SU-DHL-6 (cell line): Measurements from ENCODE around the gene RFLNA.

Experiments
- H2AFZ ChIP-seq: fragments of 200-600 bp; sonication (generic); 2 replicates; pipeline ENCODE4 v1.6.1; 2014; ENCODE audit warnings: low read depth, mild to moderate bottlenecking, moderate library complexity, mixed read lengths, antibody characterized with exemption, low read length; ENCODE audit not compliant: severe bottlenecking
- H3F3A ChIP-seq: fragments of 200-600 bp; shearing (Covaris generic); 2 replicates; pipeline ENCODE4 v1.6.0; 2016; ENCODE audit warnings: antibody characterized with exemption, mild to moderate bottlenecking; ENCODE audit not compliant: insufficient read depth
- H3K27ac ChIP-seq: fragments of 200-600 bp; sonication (generic); 2 replicates; pipeline ENCODE4 v1.5.1; 2016; ENCODE audit warnings: low read depth, mild to moderate bottlenecking, low read length, moderate library complexity, mixed read lengths
- H3K27me3 ChIP-seq: fragments of 200-600 bp; sonication (generic), shearing (Covaris generic); 2 replicates; pipeline ENCODE4 v1.6.0; 2014; ENCODE audit warnings: mild to moderate bottlenecking, low read length
- H3K36me3 ChIP-seq: fragments of 200-600 bp; sonication (generic); 2 replicates; pipeline ENCODE4 v1.6.1; 2014; ENCODE audit warnings: mild to moderate bottlenecking, low read length, mixed read lengths
- H3K4me2 ChIP-seq: fragments of 300-600, 200-600 bp; shearing (Covaris generic), sonication (generic); 2 replicates; pipeline ENCODE4 v1.6.0; 2014; ENCODE audit warnings: low read length, low read depth, mild to moderate bottlenecking; ENCODE audit not compliant: poor library complexity, severe bottlenecking
- H3K4me3 ChIP-seq: fragments of 200-600 bp; sonication (generic); 2 replicates; pipeline ENCODE4 v1.5.1; 2014; ENCODE audit warnings: antibody characterized with exemption, low read length, mild to moderate bottlenecking, mixed read lengths; ENCODE audit not compliant: insufficient read depth, poor library complexity, severe bottlenecking
- H3K79me2 ChIP-seq: fragments of 200-600 bp; sonication (generic); 2 replicates; pipeline ENCODE4 v1.6.1; 2014; ENCODE audit warnings: mild to moderate bottlenecking, low read length, moderate library complexity; ENCODE audit not compliant: insufficient read depth
- H3K9ac ChIP-seq: fragments of 200-600 bp; sonication (generic); 2 replicates; pipeline ENCODE4 v1.7.0; 2014; ENCODE audit warnings: mild to moderate bottlenecking, low read length
- H3K9me2 ChIP-seq: fragments of 200-600 bp; sonication (generic); replicated peaks from 2 replicates; pipeline ENCODE4 v1.6.1; 2014; ENCODE audit warnings: low read length; ENCODE audit not compliant: insufficient read depth
- H3K9me3 ChIP-seq: fragments of 200-600 bp; sonication (generic); 2 replicates; pipeline ENCODE4 v1.6.1; 2014; ENCODE audit warnings: low read length, mixed read lengths; ENCODE audit not compliant: insufficient read depth
- H4K20me1 ChIP-seq: fragments of 200-600 bp; sonication (generic); 2 replicates; pipeline ENCODE4 v1.6.1; 2014; ENCODE audit warnings: low read depth, mild to moderate bottlenecking, antibody characterized with exemption, low read length, moderate library complexity, mixed read lengths
- EZH2phosphoT487 ChIP-seq: fragments of 200-600 bp; sonication (generic), shearing (Covaris generic); conservative IDR thresholded peaks from 2 replicates; pipeline ENCODE4 v1.6.1; 2018; ENCODE audit warnings: mild to moderate bottlenecking, antibody characterized with exemption, low read length, moderate library complexity, mixed read lengths
- TF ChIP-seq, protein P1 (sequence below): fragments of 200-600 bp; sonication (generic); IDR thresholded peaks from one replicate; pipeline ENCODE4 v1.5.1; 2017; ENCODE audit warnings: antibody characterized with exemption, mild to moderate bottlenecking, low read length, moderate library complexity; ENCODE audit not compliant: insufficient read depth, poor library complexity, severe bottlenecking

The RFLNA gene

DNA sequence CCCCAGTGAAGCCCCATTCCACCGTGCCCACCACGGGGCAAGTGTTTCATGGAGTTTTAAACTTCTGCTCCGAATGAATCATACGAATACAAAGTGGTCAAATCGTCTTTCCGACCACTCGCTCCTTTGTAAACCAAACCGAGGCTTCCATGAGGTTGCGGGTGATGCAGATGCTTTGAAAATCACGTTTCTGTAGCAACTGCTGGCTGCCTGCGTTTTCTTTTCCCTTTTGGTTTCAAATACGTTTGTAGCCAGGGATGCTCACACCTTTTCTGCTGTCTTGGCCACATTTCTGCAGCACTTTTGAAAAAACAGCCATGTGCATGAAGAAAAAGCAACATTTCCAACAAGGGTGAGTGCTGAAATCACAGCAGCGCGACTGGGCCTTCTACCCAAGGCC is 33.7 kb downstream of the RFLNA start:
- H3K27me3 ChIP-seq: no peaks in the 10 kb centered on the region
- H3K79me2 ChIP-seq: no peaks in the 10 kb centered on the region
- no peak overlapping the region for H3K4me2 ChIP-seq
- H4K20me1 ChIP-seq: no peaks in the 10 kb centered on the region
- no peak overlapping the region for H2AFZ ChIP-seq
- H3K9ac ChIP-seq: no peak overlapping the region
- H3K4me3 ChIP-seq: no peak overlapping the region
- no peak overlapping the region for H3K27ac ChIP-seq
- peaks cover 8% of the 10 kb centered on the region for H3K36me3 ChIP-seq
- peaks cover 8% of the 10 kb centered on the region for H3K9me3 ChIP-seq
- TF ChIP-seq, protein P1, sequence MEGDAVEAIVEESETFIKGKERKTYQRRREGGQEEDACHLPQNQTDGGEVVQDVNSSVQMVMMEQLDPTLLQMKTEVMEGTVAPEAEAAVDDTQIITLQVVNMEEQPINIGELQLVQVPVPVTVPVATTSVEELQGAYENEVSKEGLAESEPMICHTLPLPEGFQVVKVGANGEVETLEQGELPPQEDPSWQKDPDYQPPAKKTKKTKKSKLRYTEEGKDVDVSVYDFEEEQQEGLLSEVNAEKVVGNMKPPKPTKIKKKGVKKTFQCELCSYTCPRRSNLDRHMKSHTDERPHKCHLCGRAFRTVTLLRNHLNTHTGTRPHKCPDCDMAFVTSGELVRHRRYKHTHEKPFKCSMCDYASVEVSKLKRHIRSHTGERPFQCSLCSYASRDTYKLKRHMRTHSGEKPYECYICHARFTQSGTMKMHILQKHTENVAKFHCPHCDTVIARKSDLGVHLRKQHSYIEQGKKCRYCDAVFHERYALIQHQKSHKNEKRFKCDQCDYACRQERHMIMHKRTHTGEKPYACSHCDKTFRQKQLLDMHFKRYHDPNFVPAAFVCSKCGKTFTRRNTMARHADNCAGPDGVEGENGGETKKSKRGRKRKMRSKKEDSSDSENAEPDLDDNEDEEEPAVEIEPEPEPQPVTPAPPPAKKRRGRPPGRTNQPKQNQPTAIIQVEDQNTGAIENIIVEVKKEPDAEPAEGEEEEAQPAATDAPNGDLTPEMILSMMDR: no peak
- TF ChIP-seq EZH2phosphoT487: no peak
- H3K9me2 ChIP-seq: no peaks in the 10 kb centered on the region
- no peaks in the 10 kb centered on the region for H3F3A ChIP-seq

- Histone ChIP-seq H3K4me3 (no peak overlapping the region), H3K27ac (no peak overlapping the region), H3K9me3 (no peaks in the 10 kb centered on the region), H3K79me2 (no peaks in the 10 kb centered on the region), H3F3A (no peaks in the 10 kb centered on the region), H4K20me1 (no peaks in the 10 kb centered on the region), H3K4me2 (no peak overlapping the region), H2AFZ (no peak overlapping the region), H3K9me2 (no peaks in the 10 kb centered on the region), H3K9ac (no peak overlapping the region), H3K36me3 (no peaks in the 10 kb centered on the region), H3K27me3 (no peaks in the 10 kb centered on the region)
- TF ChIP-seq EZH2phosphoT487: no peak
- TF ChIP-seq, protein P1: no peak
Observed at GRCh38 chr12:124332058-124332672, 37.3 kb downstream of the RFLNA start.

GRCh38 chr12:124332900-124333299 is 38.0 kb downstream of the RFLNA start:
- H3K4me2 ChIP-seq: no peak overlapping the region
- no peaks in the 10 kb centered on the region for H3K27me3 ChIP-seq
- no peak overlapping the region for H3K4me3 ChIP-seq
- H3K27ac ChIP-seq: no peak overlapping the region
- H3K9ac ChIP-seq: no peak overlapping the region
- H3F3A ChIP-seq: no peaks in the 10 kb centered on the region
- no peak overlapping the region for H2AFZ ChIP-seq
- TF ChIP-seq, protein P1: no peak
- no peaks in the 10 kb centered on the region for H3K36me3 ChIP-seq
- H3K79me2 ChIP-seq: no peaks in the 10 kb centered on the region
- no peaks in the 10 kb centered on the region for H3K9me2 ChIP-seq
- H3K9me3 ChIP-seq: no peaks in the 10 kb centered on the region
- no peaks in the 10 kb centered on the region for H4K20me1 ChIP-seq
